WTC11 (cell line): ENCODE data around the gene ZFP92.

ENCODE experiments used
- ATF3 ChIP-seq: sonication (generic); formaldehyde crosslinking; conservative IDR thresholded peaks from 2 replicates; pipeline ENCODE4 v1.8.1; 2022; ENCODE audit warnings: mild to moderate bottlenecking, missing genetic modification reagents
- CBFB ChIP-seq: sonication (generic); formaldehyde crosslinking; IDR thresholded peaks from 2 replicates; pipeline ENCODE4 v1.8.1; 2022; ENCODE audit warnings: mild to moderate bottlenecking, low read depth, missing genetic modification reagents
- CREB1 ChIP-seq: sonication (generic); formaldehyde crosslinking; IDR thresholded peaks from 2 replicates; pipeline ENCODE4 v1.8.0; 2023; ENCODE audit warnings: mild to moderate bottlenecking, missing genetic modification reagents
- CTCF ChIP-seq: fragments of 200-600 bp; IDR thresholded peaks from 2 replicates; pipeline ENCODE4 v1.8.0; 2022; ENCODE audit warnings: antibody characterized with exemption
- E2F1 ChIP-seq: sonication (generic); formaldehyde crosslinking; IDR thresholded peaks from 2 replicates; pipeline ENCODE4 v1.8.0; 2022; ENCODE audit warnings: mild to moderate bottlenecking, missing genetic modification reagents
- ELF4 ChIP-seq: sonication (generic); formaldehyde crosslinking; IDR thresholded peaks from 2 replicates; pipeline ENCODE4 v1.8.1; 2022; ENCODE audit warnings: low read depth, mild to moderate bottlenecking, moderate library complexity, missing genetic modification reagents
- ESRRA ChIP-seq: sonication (generic); formaldehyde crosslinking; IDR thresholded peaks from 2 replicates; pipeline ENCODE4 v1.8.1; 2022; ENCODE audit warnings: mild to moderate bottlenecking, missing genetic modification reagents, borderline replicate concordance
- ETV6 ChIP-seq: sonication (generic); formaldehyde crosslinking; IDR thresholded peaks from 2 replicates; pipeline ENCODE4 v1.8.1; 2022; ENCODE audit warnings: mild to moderate bottlenecking, missing genetic modification reagents
- FOXK1 ChIP-seq: sonication (generic); formaldehyde crosslinking; IDR thresholded peaks from 2 replicates; pipeline ENCODE4 v1.8.0; 2022; ENCODE audit warnings: mild to moderate bottlenecking, moderate library complexity, missing genetic modification reagents
- GABPB1 ChIP-seq: sonication (generic); formaldehyde crosslinking; IDR thresholded peaks from 2 replicates; pipeline ENCODE4 v1.8.1; 2023; ENCODE audit warnings: mild to moderate bottlenecking, missing genetic modification reagents
- KAT7 ChIP-seq: sonication (generic); formaldehyde crosslinking; IDR thresholded peaks from 2 replicates; pipeline ENCODE4 v1.8.1; 2023; ENCODE audit warnings: missing genetic modification reagents, mild to moderate bottlenecking, borderline replicate concordance
- USF2 ChIP-seq: sonication (generic); formaldehyde crosslinking; IDR thresholded peaks from 2 replicates; pipeline ENCODE4 v1.8.1; 2023; ENCODE audit warnings: mild to moderate bottlenecking, missing genetic modification reagents, moderate library complexity
- ZNF138 ChIP-seq: sonication (generic); formaldehyde crosslinking; conservative IDR thresholded peaks from 2 replicates; pipeline ENCODE4 v1.8.1; 2022; ENCODE audit warnings: mild to moderate bottlenecking, moderate library complexity, missing genetic modification reagents
- ZNF425 ChIP-seq: fragments of 250-450 bp; sonication (Bioruptor Pico); conservative IDR thresholded peaks from 2 replicates; pipeline ENCODE4 v1.9.0; 2021; ENCODE audit warnings: mild to moderate bottlenecking

- TF ChIP-seq GABPB1 (no peak), CTCF (no peak), ELF4 (CRISPR knock-in tag) (no peak), CBFB (no peak), ESRRA (no peak), KAT7 (CRISPR knock-in tag) (no peak), E2F1 (CRISPR knock-in tag) (no peak), ETV6 (no peak), ZNF138 (no peak), FOXK1 (no peak), ATF3 (no peak), USF2 (CRISPR knock-in tag) (no peak), ZNF425 (CRISPR knock-in tag) (no peak), CREB1 (CRISPR knock-in tag) (no peak)
These were observed 809 bp downstream of the ZFP92 start for GRCh38 chrX:153411988-153412574.
